ENCODE results near the gene FCRLA. TPM values are rescaled to one million over a fixed set of nuclear protein-coding genes. Genes with fewer than 3 reads are reported as not detected.

The FCRLA gene
- polyA plus RNA-seq, 1 of the 3 experiments (the other 2 are of a cell fraction), result 0.13 TPM

- no peaks in the 10 kb centered on the region for H3K9me3 ChIP-seq
- no peaks in the 10 kb centered on the region for H4K20me1 ChIP-seq (ENCODE audit: insufficient read depth)
- H3F3A ChIP-seq (replicated peaks; ENCODE audit: insufficient read depth), result peaks cover 17% of the 10 kb centered on the region
- peaks cover 0 to 4% of the 10 kb centered on the region in 2 experiments; a peak in 1 of 4 replicates for H3K4me1 ChIP-seq (ENCODE audit: control insufficient read depth in 1 of 2, insufficient read depth in 2 of 2, low read depth in 1 of 2, low read length in 1 of 2)
- no peak overlapping the region for H3K9ac ChIP-seq
- no peaks in the 10 kb centered on the region for H3K36me3 ChIP-seq (replicated peaks in 1 of 2; ENCODE audit: control insufficient read depth in 1 of 2, insufficient read depth in 2 of 2, low read length in 1 of 2)
- ChIA-PET POLR2A (no interaction called here), CTCF (no interaction called here)
- WGBS (ENCODE audit: low lambda C conversion rate), result 17% methylated on average over 8 of the region's 8 CpGs
- H3K4me3 ChIP-seq (ENCODE audit: low read depth in 2 of 2, low read length in 1 of 2), result no peak overlapping the region
- 0 out of 2 replicates have a peak overlapping the region, but pooled peaks have one; percentile 6 for H2AFZ ChIP-seq (ENCODE audit: low read depth)
- no peak overlapping the region for H3K4me2 ChIP-seq
- TF ChIP-seq ZBTB33 (IDR thresholded peaks at IDR 0.05; ENCODE audit: borderline replicate concordance, low read depth) (no peak), RCOR1 (IDR thresholded peaks at IDR 0.05; ENCODE audit: low read length) (no peak), RXRA (IDR thresholded peaks at IDR 0.05; ENCODE audit: borderline replicate concordance, low read depth) (no peak), FOSL2 (IDR thresholded peaks at IDR 0.05; ENCODE audit: borderline replicate concordance, low read depth) (no peak), IRF3 (IDR thresholded peaks at IDR 0.05; ENCODE audit: low read depth, low read length) (no peak), RAD21 (IDR thresholded peaks at IDR 0.05; ENCODE audit: low read length) (no peak), MAX (IDR thresholded peaks at IDR 0.05; ENCODE audit: low read depth) (no peak), SMC3 (IDR thresholded peaks at IDR 0.05; ENCODE audit: low read depth, low read length) (no peak), ELF1 (IDR thresholded peaks at IDR 0.05) (no peak), GATA2 (CRISPR knock-in tag; IDR thresholded peaks at IDR 0.05) (no peak), NFIC (IDR thresholded peaks at IDR 0.05; ENCODE audit: borderline replicate concordance) (no peak), SIN3A (IDR thresholded peaks at IDR 0.05; ENCODE audit: borderline replicate concordance, low read depth, low read length) (no peak), EP300 (IDR thresholded peaks at IDR 0.05; ENCODE audit: borderline replicate concordance in 1 of 2, low read depth in 1 of 2, low read length in 1 of 2) (no peak), TAF1 (IDR thresholded peaks at IDR 0.05; ENCODE audit: borderline replicate concordance, low read depth, low read length) (no peak), JUND (IDR thresholded peaks at IDR 0.05) (no peak), REST (IDR thresholded peaks at IDR 0.05; ENCODE audit: low read depth, low read length) (no peak)
- no peaks in the 10 kb centered on the region; the same call in 1 of the 2 replicates for H3K27me3 ChIP-seq (ENCODE audit: insufficient read depth)
- no peak for DNase-seq
- H3K27ac ChIP-seq (ENCODE audit: low read depth in 2 of 2, low read length in 1 of 2), result no peak overlapping the region
- H3K9me2 ChIP-seq, result no peaks in the 10 kb centered on the region
- H3K79me2 ChIP-seq (ENCODE audit: insufficient read depth), result no peaks in the 10 kb centered on the region
Measured at GRCh38 chr1:161702250-161702649, 4.8 kb upstream of the FCRLA start.

Data from SK-N-SH (cell line).